Esophagus muscularis mucosa (tissue), 4 donors: ENCODE measurements around the gene NXF1.
"Not testable (repeated sequence)": the region's sequence is repeated elsewhere in the genome, so short reads cannot be mapped to it uniquely, and the experiment has no call there.

ENCODE experiments used
- CTCF ChIP-seq, 3 experiments: fragments of 200-600 bp in 2 of 3; fragments of 450-650 bp in 1 of 3; sonication (generic) in 2 of 3; IDR thresholded peaks; one replicate each; pipeline ENCODE4 v1.5.1; 2017 to 2019; ENCODE audit warnings: antibody characterized with exemption in 3 of 3, mild to moderate bottlenecking in 2 of 3, moderate library complexity in 1 of 3
- EP300 ChIP-seq: sonication (generic); formaldehyde crosslinking; IDR thresholded peaks from one replicate; pipeline ENCODE4 v1.6.1; 2017; ENCODE audit warnings: antibody characterized with exemption
- POLR2A ChIP-seq: fragments of 450-650 bp; IDR thresholded peaks from one replicate; pipeline ENCODE4 v1.6.1; 2017; ENCODE audit warnings: antibody characterized with exemption, moderate library complexity, mild to moderate bottlenecking, low read depth
- POLR2AphosphoS5 ChIP-seq, 2 donors: sonication (generic); formaldehyde crosslinking; IDR thresholded peaks; one replicate each; pipeline ENCODE4 v1.6.1; 2017; ENCODE audit warnings: antibody characterized with exemption in 2 of 2

GRCh38 chr11:62842891-62843290, 37.7 kb upstream of the NXF1 start:
- TF ChIP-seq POLR2A; CTCF (IDR thresholded peaks at IDR 0.05); EP300; POLR2AphosphoS5 (IDR thresholded peaks at IDR 0.05): not testable (repeated sequence)
